SK-N-SH treated with all-trans-retinoic acid at 6 μM for 48 hours (cell line): ENCODE results near the gene FAM234A.

ENCODE experiments used
- ISL1 ChIP-seq: fragments of 250-450 bp; sonication (Bioruptor Pico); IDR thresholded peaks from 2 replicates; pipeline ENCODE4 v2.1.2; 2022; ENCODE audit warnings: mild to moderate bottlenecking, moderate library complexity
- OSR1 ChIP-seq: fragments of 250-450 bp; sonication (Bioruptor Pico); IDR thresholded peaks from 2 replicates; pipeline ENCODE4 v1.8.0; 2022; ENCODE audit warnings: moderate library complexity, mild to moderate bottlenecking, inconsistent platforms
- RARB ChIP-seq: fragments of 250-450 bp; sonication (Bioruptor Pico); IDR thresholded peaks from 2 replicates; pipeline ENCODE4 v1.8.0; 2021; ENCODE audit warnings: mild to moderate bottlenecking, moderate library complexity
- ZFP3 ChIP-seq: fragments of 250-450 bp; sonication (Bioruptor Pico); IDR thresholded peaks from 2 replicates; pipeline ENCODE4 v1.5.0; 2020; ENCODE audit warnings: mild to moderate bottlenecking, moderate library complexity
- ZFP30 ChIP-seq: fragments of 450-650 bp; formaldehyde crosslinking; IDR thresholded peaks from 2 replicates; pipeline ENCODE4 v1.5.0; 2022; ENCODE audit warnings: mild to moderate bottlenecking, moderate library complexity
- TF ChIP-seq, protein P1 (sequence below): fragments of 250-450 bp; sonication (Bioruptor Pico); IDR thresholded peaks from 2 replicates; pipeline ENCODE4 v1.5.1; 2020; ENCODE audit warnings: low read depth, mild to moderate bottlenecking, moderate library complexity

GRCh38 chr16:259226-259625 lies 24.6 kb downstream of the FAM234A start:
- TF ChIP-seq ZFP30 (CRISPR knock-in tag) = no peak
- TF ChIP-seq OSR1 (CRISPR knock-in tag) = no peak
- TF ChIP-seq ZFP3 (CRISPR knock-in tag) = no peak
- no peak for TF ChIP-seq ISL1 (CRISPR knock-in tag)
- no peak for TF ChIP-seq RARB (CRISPR knock-in tag)
- TF ChIP-seq, protein P1, sequence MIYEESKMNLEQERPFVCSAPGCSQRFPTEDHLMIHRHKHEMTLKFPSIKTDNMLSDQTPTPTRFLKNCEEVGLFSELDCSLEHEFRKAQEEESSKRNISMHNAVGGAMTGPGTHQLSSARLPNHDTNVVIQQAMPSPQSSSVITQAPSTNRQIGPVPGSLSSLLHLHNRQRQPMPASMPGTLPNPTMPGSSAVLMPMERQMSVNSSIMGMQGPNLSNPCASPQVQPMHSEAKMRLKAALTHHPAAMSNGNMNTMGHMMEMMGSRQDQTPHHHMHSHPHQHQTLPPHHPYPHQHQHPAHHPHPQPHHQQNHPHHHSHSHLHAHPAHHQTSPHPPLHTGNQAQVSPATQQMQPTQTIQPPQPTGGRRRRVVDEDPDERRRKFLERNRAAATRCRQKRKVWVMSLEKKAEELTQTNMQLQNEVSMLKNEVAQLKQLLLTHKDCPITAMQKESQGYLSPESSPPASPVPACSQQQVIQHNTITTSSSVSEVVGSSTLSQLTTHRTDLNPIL (CRISPR knock-in tag) = no peak
